ENCODE measurements around the gene CACHD1. TPM values are rescaled to one million over a fixed set of nuclear protein-coding genes. Genes with fewer than 3 reads are reported as not detected.

Gene CACHD1
- total RNA-seq, 1 experiment from 2014 or later: 8.4 TPM

DNA sequence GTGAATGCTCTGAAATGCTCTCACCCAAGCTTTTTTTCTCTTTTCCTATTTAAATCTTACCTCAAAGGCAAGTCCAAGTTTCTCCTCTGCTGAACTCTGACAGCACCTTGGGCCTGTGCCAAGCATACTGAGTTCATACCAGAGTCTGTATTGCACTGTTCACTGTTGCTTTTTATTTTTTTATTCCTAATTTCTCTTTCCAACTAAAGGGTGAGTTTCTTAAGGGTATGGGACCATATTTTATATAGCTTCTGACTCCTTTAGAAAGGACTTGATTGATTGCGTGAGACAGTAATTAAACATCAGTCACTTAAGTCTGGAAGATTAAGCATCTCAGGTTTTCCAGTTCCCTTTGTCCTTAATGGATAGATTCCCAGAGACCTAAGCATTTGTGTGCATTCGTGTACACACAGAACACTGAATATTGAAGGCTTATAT, 69.9 kb downstream of the CACHD1 start:
- Histone ChIP-seq H3K27ac (ENCODE audit: low read depth, low read length) (no peak overlapping the region), H3K36me3 (ENCODE audit: control insufficient read depth in 1 of 2, insufficient read depth in 2 of 2, low read length in 2 of 2) (no peaks in the 10 kb centered on the region), H3K79me2 (ENCODE audit: insufficient read depth, low read length) (0 out of 2 replicates have a peak, but pooled peaks cover 2% of the 10 kb centered on the region), H3K9me3 (ENCODE audit: control insufficient read depth in 1 of 2, insufficient read depth in 1 of 2, low read depth in 1 of 2, low read length in 2 of 2) (no peaks in the 10 kb centered on the region), H3K4me2 (ENCODE audit: low read length) (no peak overlapping the region), H3K9ac (ENCODE audit: low read length) (no peak overlapping the region), H3K4me1 (ENCODE audit: control insufficient read depth in 1 of 2, insufficient read depth in 2 of 2, low read length in 2 of 2) (no peaks in the 10 kb centered on the region), H3K4me3 (replicated peaks in 1 of 2; ENCODE audit: low read depth in 1 of 2, low read length in 2 of 2) (no peak overlapping the region), H3K27me3 (ENCODE audit: insufficient read depth, low read length) (no peaks in the 10 kb centered on the region), H3K9me2 (ENCODE audit: insufficient read depth) (no peaks in the 10 kb centered on the region), H4K20me1 (ENCODE audit: insufficient read depth) (no peaks in the 10 kb centered on the region), H2AFZ (ENCODE audit: low read depth, low read length, poor library complexity, severe bottlenecking) (no peak overlapping the region)
- TF ChIP-seq ZFX (IDR thresholded peaks at IDR 0.05): no peak
- ChIA-PET POLR2A (no interaction called here), CTCF (no interaction called here), RAD21 (ENCODE audit: low non-redundant PET in 1 of 2, low total read pairs in 2 of 2, uncharacterized antibody in 2 of 2, unreplicated experiment in 2 of 2) (no interaction called here)
- intact Hi-C loops (cut with micrococcal nuclease): no loop called here
- ATAC-seq (no peak), DNase-seq (ENCODE audit: low read depth, low spot score) (no peak)
- no TSS peak for BruUV-seq (replicated peaks)

- POLR2A ChIA-PET: no interaction called here
- ATAC-seq: no peak
- no peaks in the 10 kb centered on the region for H4K20me1 ChIP-seq (ENCODE audit: insufficient read depth)
- no peaks in the 10 kb centered on the region for H3K9me2 ChIP-seq (ENCODE audit: insufficient read depth)
- H3K36me3 ChIP-seq (ENCODE audit: control insufficient read depth in 1 of 2, insufficient read depth in 2 of 2, low read length in 2 of 2): no peaks in the 10 kb centered on the region
- CTCF ChIA-PET: no interaction called here
- H3K27ac ChIP-seq (ENCODE audit: low read depth, low read length): no peak overlapping the region
- DNase-seq (ENCODE audit: low read depth, low spot score): no peak
- intact Hi-C loops (cut with micrococcal nuclease): no loop called here
- no peak overlapping the region for H3K9ac ChIP-seq (ENCODE audit: low read length)
- H2AFZ ChIP-seq (ENCODE audit: low read depth, low read length, poor library complexity, severe bottlenecking): no peak overlapping the region
- H3K27me3 ChIP-seq (ENCODE audit: insufficient read depth, low read length): no peaks in the 10 kb centered on the region
- no peak overlapping the region for H3K4me2 ChIP-seq (ENCODE audit: low read length)
- RAD21 ChIA-PET (ENCODE audit: low non-redundant PET in 1 of 2, low total read pairs in 2 of 2, uncharacterized antibody in 2 of 2, unreplicated experiment in 2 of 2): no interaction called here
- no peaks in the 10 kb centered on the region for H3K9me3 ChIP-seq (ENCODE audit: control insufficient read depth in 1 of 2, insufficient read depth in 1 of 2, low read depth in 1 of 2, low read length in 2 of 2)
- BruUV-seq (replicated peaks): no TSS peak
- no peak overlapping the region for H3K4me3 ChIP-seq (replicated peaks in 1 of 2; ENCODE audit: low read depth in 1 of 2, low read length in 2 of 2)
- TF ChIP-seq JUND (IDR thresholded peaks at IDR 0.05): no peak
- TF ChIP-seq ATF3 (IDR thresholded peaks at IDR 0.05): no peak
- TF ChIP-seq, protein P1, sequence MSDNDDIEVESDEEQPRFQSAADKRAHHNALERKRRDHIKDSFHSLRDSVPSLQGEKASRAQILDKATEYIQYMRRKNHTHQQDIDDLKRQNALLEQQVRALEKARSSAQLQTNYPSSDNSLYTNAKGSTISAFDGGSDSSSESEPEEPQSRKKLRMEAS (IDR thresholded peaks at IDR 0.05): no peak
- TF ChIP-seq EZH2 (IDR thresholded peaks at IDR 0.05): no peak
- no peak for TF ChIP-seq ZFX (IDR thresholded peaks at IDR 0.05)
- H3K4me1 ChIP-seq (ENCODE audit: control insufficient read depth in 1 of 2, insufficient read depth in 2 of 2, low read length in 2 of 2): no peaks in the 10 kb centered on the region
- 0 out of 2 replicates have a peak, but pooled peaks cover 2% of the 10 kb centered on the region for H3K79me2 ChIP-seq (ENCODE audit: insufficient read depth, low read length)
Measured at GRCh38 chr1:64540265-64540791, 70.4 kb downstream of the CACHD1 start.

Measured in HCT116 (cell line).